DND-41 (cell line): Measurements from ENCODE around the gene PLSCR4.

Experiments used
- CTCF ChIP-seq: IDR thresholded peaks from 2 replicates; pipeline ENCODE4 v1.5.1; 2012; ENCODE audit warnings: borderline replicate concordance, low read length, moderate library complexity, mild to moderate bottlenecking; ENCODE audit not compliant: poor library complexity, severe bottlenecking; ENCODE audit errors: extremely low read depth
- EZH2 ChIP-seq: IDR thresholded peaks from 3 replicates; pipeline ENCODE4 v1.6.1; 2012; ENCODE audit warnings: borderline replicate concordance, low read depth, mild to moderate bottlenecking, moderate library complexity, low read length, inconsistent platforms; ENCODE audit not compliant: severe bottlenecking

- TF ChIP-seq CTCF, result no peak
- TF ChIP-seq EZH2, result no peak
Measured at GRCh38 chr3:146195030-146195429, 55.9 kb downstream of the PLSCR4 start.
